Heart right ventricle (tissue), 16 donors: ENCODE measurements around the gene WNT5A. TPM values are rescaled to one million over a fixed set of nuclear protein-coding genes. Genes with fewer than 3 reads are reported as not detected.

Source experiments
- ATAC-seq, 8 donors: fragments of 200-7000 bp; cut with Tn5 transposase; one replicate each; pipeline ENCODE4 v1.9.1; 2020; ENCODE audit warnings: mild to moderate bottlenecking in 8 of 8, moderate library complexity in 8 of 8, moderate number of reproducible peaks in 1 of 8
- DNase-seq, 2 donors: peaks; one replicate each; pipeline ENCODE4 v3.0.0-alpha.2; 2020
- H3K27ac ChIP-seq, 10 donors: fragments of 200-600 bp; sonication (generic) in 2 of 10; one replicate each; pipeline versions ENCODE4 v1.5.0 to v1.8.0; 2020 to 2022; ENCODE audit warnings: mild to moderate bottlenecking in 3 of 10
- H3K27me3 ChIP-seq, 7 donors: fragments of 200-600 bp; one replicate each; pipeline ENCODE4 v1.8.0; 2021 to 2022; ENCODE audit warnings: mild to moderate bottlenecking in 2 of 7
- H3K36me3 ChIP-seq, 9 donors: fragments of 200-600 bp; sonication (generic) in 1 of 9; one replicate each; pipeline versions ENCODE4 v1.5.0 to v1.8.0; 2020 to 2022; ENCODE audit warnings: mild to moderate bottlenecking in 2 of 9
- H3K4me1 ChIP-seq, 9 donors: fragments of 200-600 bp; sonication (generic) in 1 of 9; one replicate each; pipeline versions ENCODE4 v1.5.0 to v1.8.0; 2020 to 2022; ENCODE audit warnings: mild to moderate bottlenecking in 4 of 9
- H3K4me3 ChIP-seq, 10 donors: fragments of 200-600 bp; sonication (generic) in 2 of 10; one replicate each; pipeline versions ENCODE4 v1.5.0 to v1.8.0; 2020 to 2022; ENCODE audit warnings: mild to moderate bottlenecking in 7 of 10, moderate library complexity in 2 of 10
- H3K9me3 ChIP-seq, 11 donors: fragments of 200-600 bp in 10 of 11; sonication (generic) in 2 of 11; one replicate each; pipeline versions ENCODE4 v1.5.0 to v1.8.0; 2013 to 2022; ENCODE audit warnings: mild to moderate bottlenecking in 2 of 11, control low read depth in 1 of 11, moderate library complexity in 1 of 11
- CTCF ChIP-seq, 9 donors: fragments of 200-600 bp; sonication (generic) in 2 of 9; IDR thresholded peaks; one replicate each; pipeline versions ENCODE4 v1.5.0 to v1.8.0; 2021 to 2022; ENCODE audit warnings: antibody characterized with exemption in 9 of 9, mild to moderate bottlenecking in 5 of 9, moderate library complexity in 1 of 9
- WGBS, 2 donors: extraction: QIAGEN DNeasy Blood & Tissue Kit; methylation state at CpG; one replicate each; pipeline ENCODE4 v1.1.7; 2013; ENCODE audit warnings: inconsistent platforms in 1 of 2; 5-methylcytosine and 5-hydroxymethylcytosine counted together
- intact Hi-C, 10 donors: fragments of 100-400 bp; cut with DNase I; formaldehyde crosslinking; loops; one replicate each; pipeline versions ENCODE4 v1.11.1 to v1.14.2; 2022
- long read RNA-seq, 3 donors: library from polyadenylated mRNA; unstranded; transcript quantifications; one replicate each; pipeline ENCODE4 v2.0.0, GENCODE V29; 2020 to 2021
- polyA plus RNA-seq, 2 donors: library from polyadenylated mRNA; stranded (reverse); fragments of 200-250 nt; gene quantifications; one replicate each; pipeline ENCODE4 v1.2.3, GENCODE V29; 2013
- total RNA-seq, 10 donors: library from RNA; stranded (reverse); fragmentation: NEBNext Ultra II Directional in 3 of 10; extraction: Animal tissue kit (Norgen Biotek cat#: 25700) in 3 of 10; gene quantifications; one replicate each; pipeline versions ENCODE4 v1.2.1 to v1.2.4, GENCODE V29; 2021 to 2023
- donor health status: Arrhythmogenic right ventricular cardiomyopathy.
- donor health status: ischemic (EF 13 %, LVEDD 7.1; RV severe dilation, severe dysfunction).
- donor health status: healthy with polysubstance abuse.
- donor health status: DM: no; HTN: yes; CAD: no.
- donor health status: DM: no; HTN: no; CAD: no.
- donor health status: ischemic (EF 25% LVEDD 6.9; RV normal size, moderate dysfunction).
- donor health status: ischemic (EF 25% LVEDD 5.7; RV mildly dilated, moderate dysfunction).
- donor health status: healthy.
- donor health status: DM: yes; HTN: yes; CAD: no.
- donor health status: Ischemic cardiomyopathy.
- donor health status: ischemic (EF 35%, LVEDD 5.7; RV mildly dilated, moderate dysfunction).
- donor health status: nonischemic (EF 11% LVEDD 7.7; RV severe dilation, severe dysfunction).
- donor health status: DM: yes; HTN: yes; CAD: no.
- donor health status: PGD.
- donor health status: ischemic (EF 29% LVEDD 5.4; RV normal size, mild dysfunction).
- donor health status: nonischemic (EF 23%, LVEDD 6.1; RV moderate dilation, normal function).

The WNT5A gene
- total RNA-seq (1 to 10 TPM; 2.6 to 5.9 (median 3.2) TPM), polyA plus RNA-seq (1 to 10 TPM in 1 of 2 donors, under 1 TPM in 1; 0.33 to 1.2 TPM)
- long read RNA-seq, donor 1, full-length matches to known transcripts: 2 of 5 reads
- long read RNA-seq, donor 1, partial matches to known transcripts: 1 of 5 reads
- long read RNA-seq, donor 1, other reads (novel, unspliced or antisense): 2 of 5 reads
- long read RNA-seq, donor 2, full-length matches to known transcripts: 2 of 5 reads
- long read RNA-seq, donor 2, partial matches to known transcripts: 2 of 5 reads
- long read RNA-seq, donor 2, other reads (novel, unspliced or antisense): 1 of 5 reads
- long read RNA-seq, donor 3, full-length matches to known transcripts: 2 of 6 reads
- long read RNA-seq, donor 3, partial matches to known transcripts: 0 of 6 reads
- long read RNA-seq, donor 3, other reads (novel, unspliced or antisense): 4 of 6 reads

DNA sequence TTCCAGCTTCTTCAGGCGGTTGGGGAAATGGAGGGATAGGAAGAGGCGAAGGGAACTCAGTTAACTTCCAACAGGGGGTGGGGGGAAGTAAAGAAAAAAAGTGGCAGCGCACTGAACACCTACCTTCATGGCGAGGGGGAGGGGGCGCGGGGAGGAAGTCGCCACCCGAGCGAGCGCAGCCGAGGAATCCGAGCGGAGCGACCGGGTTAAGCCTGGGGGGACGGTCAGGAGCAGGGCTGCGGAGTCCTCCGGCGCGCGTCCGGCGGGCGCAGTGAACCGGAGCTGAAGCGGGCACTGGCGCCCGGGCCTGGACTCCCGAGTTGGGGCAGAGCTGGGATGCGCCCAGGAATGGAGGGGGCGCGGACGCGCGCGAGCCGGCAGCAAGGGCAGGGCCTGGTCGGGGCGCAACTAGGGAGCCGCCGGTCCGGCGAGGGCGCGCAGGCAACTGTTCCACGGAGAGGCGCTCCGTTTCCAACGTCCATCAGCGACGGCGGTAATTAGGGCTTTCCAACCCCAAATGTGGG is at the start of gene WNT5A:
Gene WNT5A (minus strand): TSS at position 450 of the 524 bp plus-strand sequence. CDS start 321 bp downstream, at position 129.
- WGBS, 2 donors: 0 to 1% methylated on average over 46 to 52 of the region's 52 CpGs
- Histone ChIP-seq H3K4me3 (peak within 1 kb of the TSS; percentile 33 to 72 (median 68)), H3K9me3 (no peaks in the 10 kb centered on the region), H3K27me3 (peaks cover 0 to 94% (median 57%) of the 10 kb centered on the region in 7 donors), H3K27ac (peak within 1 kb of the TSS in 9 of 10 donors; percentile 34 to 76 (median 69)), H3K4me1 (peaks cover 0 to 37% (median 29%) of the 10 kb centered on the region in 9 donors), H3K36me3 (no peaks in the 10 kb centered on the region)
- ATAC-seq (peak; percentile 14 to 53 (median 20)), DNase-seq (peak in 1 of 2 donors; percentile 47)
- intact Hi-C loops: loop anchor here (5.0 to 10.0 kb wide), 11 partner anchors 85 to 765 kb away; no protein-coding TSS in a partner anchor
- no peak for TF ChIP-seq CTCF (IDR thresholded peaks at IDR 0.05)

- DNase-seq (no peak), ATAC-seq (no peak)
- Histone ChIP-seq H3K4me1 (no peaks in the 10 kb centered on the region), H3K27me3 (no peaks in the 10 kb centered on the region), H3K4me3 (no peak overlapping the region), H3K9me3 (no peaks in the 10 kb centered on the region), H3K27ac (no peak overlapping the region), H3K36me3 (no peaks in the 10 kb centered on the region)
- no peak for TF ChIP-seq CTCF (IDR thresholded peaks at IDR 0.05)
- 62 to 79% methylated on average over 2 of the region's 2 CpGs for WGBS, 2 donors
- intact Hi-C loops: no loop called here
Measured at GRCh38 chr3:55534876-55535275, 47.8 kb upstream of the WNT5A start.

DNA sequence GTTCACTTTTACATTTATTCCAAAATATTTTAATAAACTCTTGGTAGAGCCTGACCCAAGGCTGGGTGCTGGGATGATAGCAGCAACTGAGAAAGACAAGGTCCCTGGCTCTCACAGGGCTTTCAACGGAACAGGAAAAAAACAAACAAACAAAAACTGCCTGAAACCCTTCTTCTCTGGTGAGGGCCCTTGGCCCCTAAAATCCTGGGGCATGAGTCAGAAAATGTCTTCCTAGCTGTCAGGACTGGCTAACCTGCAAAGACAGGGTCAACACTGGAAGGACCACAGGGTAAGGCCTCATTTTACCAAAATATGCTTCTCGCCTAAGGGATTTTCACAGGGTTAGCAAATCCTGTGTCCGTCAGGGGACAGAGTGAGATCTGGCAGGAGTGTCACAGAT is 45.7 kb upstream of the WNT5A start:
- Histone ChIP-seq H3K4me1 (no peaks in the 10 kb centered on the region), H3K9me3 (no peaks in the 10 kb centered on the region), H3K4me3 (no peak overlapping the region), H3K36me3 (no peaks in the 10 kb centered on the region), H3K27me3 (peaks cover 0 to 7% (median 0%) of the 10 kb centered on the region in 7 donors), H3K27ac (no peak overlapping the region)
- 92 to 94% methylated on average over 3 of the region's 3 CpGs for WGBS, 2 donors
- DNase-seq (no peak), ATAC-seq (no peak)
- intact Hi-C loops: no loop called here
- no peak for TF ChIP-seq CTCF (IDR thresholded peaks at IDR 0.05)

DNA sequence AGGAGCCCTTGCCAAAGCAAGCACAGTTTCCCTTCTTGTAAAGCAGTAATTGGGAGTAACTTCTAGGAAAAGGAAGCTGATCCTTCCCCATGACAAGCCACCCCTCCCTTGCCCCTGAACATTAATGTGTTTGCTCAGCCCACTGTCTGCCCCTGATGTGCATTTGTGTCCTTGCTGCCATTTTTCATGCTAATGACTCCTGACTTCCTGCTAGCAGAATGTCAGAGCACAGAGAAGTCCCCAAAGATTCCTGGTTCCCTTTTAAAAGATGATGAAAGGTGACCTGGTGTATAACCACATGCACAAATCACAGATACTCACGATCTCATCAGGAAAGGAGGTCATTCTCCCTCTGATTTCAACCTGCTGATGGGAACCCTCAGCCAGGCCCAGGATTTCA is 44.2 kb upstream of the WNT5A start:
- no peaks in the 10 kb centered on the region for H3K36me3 ChIP-seq
- no peak overlapping the region for H3K4me3 ChIP-seq
- H3K9me3 ChIP-seq: peaks cover 0 to 2% (median 0%) of the 10 kb centered on the region in 11 donors
- DNase-seq: no peak
- TF ChIP-seq CTCF (IDR thresholded peaks at IDR 0.05): no peak
- intact Hi-C loops: no loop called here
- no peak overlapping the region for H3K27ac ChIP-seq
- WGBS, 2 donors: 57 to 63% methylated on average over 1 of the region's 1 CpG
- no peak for ATAC-seq
- no peaks in the 10 kb centered on the region for H3K4me1 ChIP-seq
- H3K27me3 ChIP-seq: peaks cover 0 to 10% (median 0%) of the 10 kb centered on the region in 7 donors
